IPS-11a (cell line): ENCODE measurements around the gene CREBRF.
A peak's percentile ranks its signal among the peaks of the same experiment; 100 is the strongest.
"Not testable (repeated sequence)": the region's sequence is repeated elsewhere in the genome, so short reads cannot be mapped to it uniquely, and the experiment has no call there.

Experiments used
- H3K4me3 ChIP-seq: one replicate; pipeline ENCODE4 v1.5.1; 2013; ENCODE audit warnings: low read depth, low read length, control low read depth

CREBRF gene

GRCh38 chr5:173035904-173036707 lies 20.0 kb upstream of the CREBRF start:
- H3K4me3 ChIP-seq: no peak overlapping the region

DNA sequence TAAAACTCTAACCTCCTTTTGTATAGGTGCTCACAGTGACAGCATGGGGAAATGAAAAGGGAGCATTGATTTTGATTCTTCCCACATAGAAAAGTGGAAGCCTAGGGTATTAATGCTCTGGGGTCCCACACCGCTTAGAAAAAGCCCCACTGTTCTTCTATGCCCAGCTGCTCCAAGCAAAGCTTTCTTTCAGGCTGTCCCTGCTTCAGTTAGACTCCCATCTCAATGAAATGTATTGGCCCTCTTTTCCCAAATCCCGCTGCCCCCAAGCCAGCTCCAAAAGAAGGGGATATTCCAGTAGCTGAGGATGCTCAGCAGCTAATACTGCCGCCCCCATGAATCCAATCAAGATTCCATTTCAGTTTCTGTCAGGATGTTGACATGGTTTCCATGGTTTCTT lies 17.0 kb upstream of the CREBRF start:
- no peak overlapping the region for H3K4me3 ChIP-seq

GRCh38 chr5:173039964-173040363 lies 16.2 kb upstream of the CREBRF start:
- H3K4me3 ChIP-seq: no peak overlapping the region

DNA sequence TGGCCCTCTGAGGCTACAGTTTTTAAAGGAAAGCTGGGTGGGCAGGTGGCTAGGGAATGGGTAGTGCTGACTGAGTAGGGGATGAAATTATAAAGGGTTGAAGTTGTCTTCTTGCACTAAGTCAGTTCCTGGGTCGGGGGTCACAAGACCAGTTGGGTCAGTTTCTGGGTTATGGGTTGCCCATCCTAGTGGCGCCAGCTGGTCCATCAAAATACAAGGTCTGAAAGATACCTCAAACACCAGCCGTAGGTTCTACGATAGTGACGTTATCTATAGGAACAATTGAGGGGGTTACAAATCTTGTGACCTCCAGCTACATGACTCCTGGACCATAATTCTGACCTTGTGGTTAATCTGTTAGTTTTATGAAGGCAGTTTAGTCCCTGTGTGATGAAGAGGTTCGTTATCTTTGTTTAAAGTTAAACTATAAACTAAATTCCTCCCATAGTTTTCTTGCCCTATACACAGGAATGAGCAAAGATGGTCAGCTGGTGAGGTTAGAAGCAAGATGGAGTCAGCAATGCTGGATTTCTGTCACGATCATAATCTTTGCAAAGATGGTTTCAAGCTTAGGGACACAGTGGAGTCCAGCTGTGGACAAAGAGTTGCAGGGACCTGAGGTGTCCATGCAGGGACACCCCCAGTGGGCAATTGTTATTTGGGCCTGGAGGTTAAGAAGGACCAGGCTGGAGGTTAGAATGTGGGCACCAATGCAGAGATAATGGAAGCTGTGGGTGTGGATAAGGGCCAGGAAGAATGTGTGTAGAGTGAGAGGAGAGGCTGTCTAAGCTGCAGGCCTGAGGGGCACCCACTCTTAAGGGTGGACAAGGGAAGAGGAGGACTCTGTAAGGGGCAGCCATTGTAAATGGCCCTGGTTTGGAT lies 14.0 kb upstream of the CREBRF start:
- no peak overlapping the region for H3K4me3 ChIP-seq

DNA sequence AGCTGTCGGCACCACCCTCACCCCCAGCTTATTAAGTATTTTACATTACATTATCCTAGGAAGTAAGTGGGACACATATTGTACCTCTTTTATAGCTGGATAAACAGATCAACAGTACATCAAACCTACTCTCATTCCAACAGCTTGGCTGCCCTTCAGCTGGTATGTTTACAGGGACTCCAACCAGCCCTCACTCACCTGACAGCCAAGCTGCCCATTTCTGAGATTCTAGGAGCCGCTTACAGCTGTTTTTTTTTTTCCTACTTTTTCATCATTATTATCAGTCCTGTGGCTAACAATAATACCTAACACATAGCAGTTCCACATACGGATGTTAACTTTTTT lies 13.4 kb upstream of the CREBRF start:
- H3K4me3 ChIP-seq: no peak overlapping the region

DNA sequence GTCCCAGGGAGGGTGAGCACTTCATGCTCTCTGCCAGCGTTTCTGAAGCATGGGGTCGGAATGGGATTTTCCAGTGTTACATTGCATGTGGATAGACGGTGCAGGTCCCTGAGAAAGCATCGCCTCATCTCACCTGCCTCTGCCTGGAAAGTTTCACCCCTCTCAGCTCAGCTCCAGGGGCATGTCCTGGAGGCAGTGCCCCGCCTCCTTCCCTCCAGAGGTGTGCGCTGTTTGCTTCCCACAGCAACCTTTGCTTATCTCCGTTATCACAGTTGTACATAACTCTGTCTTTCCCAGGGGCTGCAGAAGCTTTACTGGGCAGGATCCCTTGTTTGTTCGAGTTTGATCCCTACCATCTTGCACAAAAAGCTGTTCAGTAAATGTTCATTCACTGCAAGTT lies 10.7 kb upstream of the CREBRF start:
- no peak overlapping the region for H3K4me3 ChIP-seq

DNA sequence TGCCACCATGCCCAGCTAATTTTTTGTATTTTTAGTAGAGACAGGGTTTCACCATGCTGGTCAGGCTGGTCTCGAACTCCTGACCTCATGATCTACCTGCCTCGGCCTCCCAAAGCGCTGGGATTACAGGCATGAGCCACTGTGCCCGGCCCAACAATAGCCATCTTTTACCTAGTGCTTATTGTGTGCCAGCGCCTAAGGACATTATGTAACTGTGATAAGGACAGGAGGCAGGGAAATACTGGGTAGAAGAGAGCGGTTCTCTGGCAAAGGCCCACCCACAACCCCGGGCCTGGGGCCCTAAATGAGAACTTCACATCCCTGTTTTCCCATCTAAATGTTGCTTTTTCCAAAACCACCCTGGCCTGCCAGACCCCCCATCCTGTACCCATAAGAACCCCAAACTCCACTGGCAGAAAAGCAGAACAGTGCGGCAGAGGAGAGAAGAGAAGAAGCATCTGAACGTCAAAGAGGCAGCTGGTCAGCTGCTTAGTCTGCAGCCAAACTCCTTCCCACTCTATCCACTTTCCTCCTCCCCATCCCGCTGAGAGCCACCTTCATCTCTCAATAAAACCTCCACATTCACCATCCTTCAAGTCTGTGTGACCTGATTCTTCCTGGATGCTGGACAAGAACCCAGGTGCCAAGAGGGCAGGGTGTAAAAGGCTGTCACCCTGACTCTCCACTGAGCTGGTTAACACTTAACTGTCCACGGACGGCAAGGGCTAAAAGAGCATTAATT lies 8.9 kb upstream of the CREBRF start:
- not testable (repeated sequence) for H3K4me3 ChIP-seq

- H3K4me3 ChIP-seq: no peak overlapping the region
Measured at GRCh38 chr5:173047838-173048105, 8.4 kb upstream of the CREBRF start.

GRCh38 chr5:173050791-173051190 lies 5.4 kb upstream of the CREBRF start:
- no peak overlapping the region for H3K4me3 ChIP-seq

DNA sequence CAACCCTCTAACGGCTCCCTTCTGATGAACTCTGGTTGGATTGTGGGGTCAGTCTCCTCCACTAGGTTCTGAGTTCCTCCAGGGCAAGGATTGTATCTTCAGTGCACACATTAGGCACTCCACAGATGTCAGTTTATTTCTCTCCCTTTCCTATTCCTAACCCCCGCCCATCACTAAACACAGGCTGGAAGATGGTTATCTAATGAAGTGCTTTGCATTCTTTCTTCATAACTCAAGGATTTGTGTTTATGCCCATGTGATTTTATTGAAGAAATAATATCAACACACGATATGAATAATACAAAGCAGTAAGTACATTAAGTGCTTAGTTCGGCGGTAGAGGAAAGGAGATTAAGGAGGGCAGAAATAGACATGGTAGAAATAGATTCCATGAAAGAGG lies 4.4 kb upstream of the CREBRF start:
- H3K4me3 ChIP-seq: no peak overlapping the region

- no peak overlapping the region for H3K4me3 ChIP-seq
Measured at GRCh38 chr5:173053041-173053440, 3.1 kb upstream of the CREBRF start.

DNA sequence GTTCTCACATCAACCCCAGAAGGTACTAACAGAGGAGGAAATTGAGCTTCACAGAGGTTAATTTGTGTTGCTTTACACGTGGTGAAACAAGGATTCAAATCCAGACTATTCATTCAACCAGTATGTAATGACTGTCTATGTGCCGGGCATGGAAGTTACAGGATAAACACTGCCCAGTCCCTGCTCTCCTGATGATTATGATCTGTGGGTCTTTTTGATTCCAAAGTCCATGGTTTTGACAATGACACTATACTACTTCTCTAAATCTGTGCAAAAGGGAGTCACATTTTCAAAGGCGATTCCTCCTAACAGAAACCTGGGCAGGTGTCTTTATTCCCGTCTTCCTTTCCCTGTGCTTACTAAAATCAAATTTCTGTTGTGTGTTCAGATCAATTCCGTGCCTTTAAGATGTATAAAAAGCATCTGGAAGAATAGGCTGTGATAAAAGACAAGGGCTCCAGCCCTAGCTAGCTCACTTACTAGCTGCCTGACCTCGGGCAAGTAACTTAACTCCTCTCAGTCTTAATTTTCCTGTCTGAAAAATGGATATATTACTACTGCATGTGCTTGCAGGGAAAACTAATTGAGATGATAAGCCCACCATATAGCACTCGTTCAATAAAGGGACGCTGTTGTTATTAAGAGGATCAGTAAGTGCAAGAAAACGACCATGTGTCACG lies 970 bp upstream of the CREBRF start:
- H3K4me3 ChIP-seq: peak overlapping the region; percentile 70

- H3K4me3 ChIP-seq: peak overlapping the region; percentile 70
Measured at GRCh38 chr5:173055722-173055982, 500 bp upstream of the CREBRF start.

GRCh38 chr5:173056783-173057061 lies 570 bp downstream of the CREBRF start:
- peak overlapping the region; percentile 70 for H3K4me3 ChIP-seq

DNA sequence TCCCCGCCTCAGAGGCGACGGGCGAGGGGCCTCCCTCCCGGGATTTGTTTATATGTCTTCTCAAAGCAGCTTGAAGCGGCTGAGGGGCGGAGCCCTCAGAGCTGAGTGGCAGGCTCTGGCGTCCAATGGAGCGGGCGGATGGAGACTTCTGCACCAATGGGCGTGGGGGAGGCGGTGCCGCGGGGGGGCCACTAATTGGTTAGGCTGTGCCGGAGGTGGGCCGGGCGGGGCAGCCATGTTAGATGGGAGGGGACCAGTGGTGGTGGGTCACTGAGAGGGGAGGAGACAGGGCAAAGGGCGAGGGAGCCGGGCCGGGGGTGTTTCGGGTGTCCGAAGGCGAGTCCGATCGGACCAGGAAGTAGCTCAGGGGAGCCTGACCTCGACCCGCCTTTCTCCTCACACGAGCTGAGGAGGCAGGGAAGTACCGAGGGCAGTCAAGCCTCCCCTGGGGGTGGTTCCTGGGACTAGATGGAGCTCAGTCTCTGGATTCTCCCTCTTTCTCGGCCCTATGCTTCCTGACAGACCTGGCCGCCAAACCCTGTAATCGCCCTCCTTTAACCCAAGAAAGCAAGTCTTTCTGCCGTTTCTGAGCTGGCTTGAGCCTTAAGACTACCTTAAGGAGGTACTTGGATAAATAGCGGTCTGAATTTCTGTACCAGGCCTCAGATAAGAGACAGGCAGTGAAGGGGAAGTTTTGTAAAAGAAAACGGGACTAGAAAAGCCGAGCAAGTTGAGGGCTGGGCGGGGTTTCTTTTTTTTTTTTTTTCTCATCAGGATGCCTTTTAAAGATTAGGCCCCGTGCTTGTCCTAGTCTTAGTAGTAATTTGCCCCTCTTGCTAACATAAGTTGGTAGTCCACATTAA lies 1.1 kb downstream of the CREBRF start:
- peak overlapping the region; percentile 70 for H3K4me3 ChIP-seq

- H3K4me3 ChIP-seq: no peak overlapping the region
Measured at GRCh38 chr5:173062141-173062540, 6.0 kb downstream of the CREBRF start.

DNA sequence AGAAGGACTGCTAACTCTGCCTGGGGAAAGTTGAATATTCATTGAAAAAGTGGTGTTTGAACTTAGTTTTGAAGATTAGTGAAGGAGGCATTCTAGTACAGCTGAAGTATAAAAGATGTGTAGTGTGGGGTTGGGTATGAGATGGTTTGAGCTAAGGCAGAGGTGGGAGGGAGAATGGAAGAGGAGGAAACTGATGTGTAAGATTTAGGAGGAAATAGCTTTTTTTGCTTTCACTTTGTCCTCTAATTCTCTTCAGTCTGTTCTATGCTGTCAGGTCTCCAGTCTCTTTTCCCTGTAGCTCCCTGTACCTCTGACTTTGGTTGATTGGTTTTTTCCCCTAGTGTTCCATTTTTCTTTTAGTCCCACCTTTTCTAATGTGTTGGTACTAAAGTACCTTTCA lies 9.0 kb downstream of the CREBRF start:
- H3K4me3 ChIP-seq: no peak overlapping the region

DNA sequence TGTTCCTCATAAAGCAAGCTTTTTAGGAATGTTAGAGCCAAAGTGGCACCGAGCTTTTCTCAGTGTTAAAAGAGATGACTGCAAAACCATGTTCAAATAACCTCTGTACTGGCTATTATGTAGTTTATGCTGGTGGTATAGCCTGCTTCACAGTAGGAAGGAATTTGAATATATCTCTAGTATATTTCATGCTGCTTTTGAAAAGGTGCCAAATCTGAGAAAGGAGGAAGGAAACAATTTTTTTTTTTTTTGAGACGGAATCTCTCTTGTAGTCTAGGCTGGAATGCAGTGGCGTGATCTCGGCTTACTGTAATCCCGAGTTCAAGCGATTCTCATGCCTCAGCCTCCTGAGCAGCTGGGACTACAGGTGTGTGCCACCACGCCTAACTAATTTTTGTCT lies 13.5 kb downstream of the CREBRF start:
- no peak overlapping the region for H3K4me3 ChIP-seq

- H3K4me3 ChIP-seq: no peak overlapping the region
Measured at GRCh38 chr5:173075137-173075843, 19.1 kb downstream of the CREBRF start.

- no peak overlapping the region for H3K4me3 ChIP-seq
Measured at GRCh38 chr5:173075970-173076369, 19.8 kb downstream of the CREBRF start.
